ENCODE data around the gene GLI2. TPM values are rescaled to one million over a fixed set of nuclear protein-coding genes. Genes with fewer than 3 reads are reported as not detected.
A peak's percentile ranks its signal among the peaks of the same experiment; 100 is the strongest.

The GLI2 gene
- total and polyA plus RNA-seq, 2 of the 8 experiments (the other 6 are each of a cell fraction or from before 2014, with no cell fraction given): 18.4 to 46.9 TPM

DNA sequence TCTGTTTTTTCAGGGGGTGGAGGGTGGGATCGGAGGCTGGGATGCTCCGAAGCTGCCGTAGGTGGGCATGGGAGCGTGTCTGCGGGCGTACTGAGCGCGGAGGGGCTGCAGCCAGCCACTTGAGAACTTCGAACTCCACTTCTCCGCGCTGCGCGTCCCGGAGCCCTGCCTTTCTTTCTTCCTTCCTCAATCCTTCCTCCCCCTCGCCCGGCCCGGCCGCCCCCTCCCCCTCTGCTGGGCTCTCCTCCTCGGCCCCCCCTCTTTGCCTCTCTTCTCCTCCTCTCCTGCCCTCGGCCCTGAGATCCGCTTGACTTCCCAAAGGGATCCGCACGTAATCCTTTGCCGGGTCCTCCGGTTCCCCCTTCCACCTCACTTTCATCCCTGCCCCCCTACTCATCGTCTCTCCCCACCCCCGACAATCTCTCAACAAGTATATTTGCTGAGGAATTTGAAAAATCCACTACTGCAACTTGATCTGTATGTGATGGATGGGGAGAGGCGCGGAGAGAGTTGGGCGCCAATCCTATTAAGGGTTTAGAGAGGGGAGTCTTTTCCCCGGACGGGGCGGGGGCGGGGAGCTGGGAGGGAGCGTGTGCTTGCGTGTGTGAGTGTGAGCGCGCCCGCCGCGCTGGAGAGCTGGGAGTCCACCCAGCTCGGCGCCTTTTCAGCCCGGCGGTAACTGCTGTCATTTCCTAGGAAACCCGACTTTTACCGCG lies 1.1 kb downstream of the GLI2 start (continued):
- TF ChIP-seq, protein P1, sequence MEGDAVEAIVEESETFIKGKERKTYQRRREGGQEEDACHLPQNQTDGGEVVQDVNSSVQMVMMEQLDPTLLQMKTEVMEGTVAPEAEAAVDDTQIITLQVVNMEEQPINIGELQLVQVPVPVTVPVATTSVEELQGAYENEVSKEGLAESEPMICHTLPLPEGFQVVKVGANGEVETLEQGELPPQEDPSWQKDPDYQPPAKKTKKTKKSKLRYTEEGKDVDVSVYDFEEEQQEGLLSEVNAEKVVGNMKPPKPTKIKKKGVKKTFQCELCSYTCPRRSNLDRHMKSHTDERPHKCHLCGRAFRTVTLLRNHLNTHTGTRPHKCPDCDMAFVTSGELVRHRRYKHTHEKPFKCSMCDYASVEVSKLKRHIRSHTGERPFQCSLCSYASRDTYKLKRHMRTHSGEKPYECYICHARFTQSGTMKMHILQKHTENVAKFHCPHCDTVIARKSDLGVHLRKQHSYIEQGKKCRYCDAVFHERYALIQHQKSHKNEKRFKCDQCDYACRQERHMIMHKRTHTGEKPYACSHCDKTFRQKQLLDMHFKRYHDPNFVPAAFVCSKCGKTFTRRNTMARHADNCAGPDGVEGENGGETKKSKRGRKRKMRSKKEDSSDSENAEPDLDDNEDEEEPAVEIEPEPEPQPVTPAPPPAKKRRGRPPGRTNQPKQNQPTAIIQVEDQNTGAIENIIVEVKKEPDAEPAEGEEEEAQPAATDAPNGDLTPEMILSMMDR (IDR thresholded peaks at IDR 0.05; ENCODE audit: control extremely low read depth in 1 of 3, insufficient read depth in 1 of 3, low read depth in 1 of 3, low read length in 3 of 3): no peak
- TF ChIP-seq TBP (IDR thresholded peaks at IDR 0.05; ENCODE audit: low read depth, low read length) (no peak; the same call in 1 of the 2 replicates), CBX5 (IDR thresholded peaks at IDR 0.05; ENCODE audit: low read depth, low read length) (no peak), PHF8 (conservative IDR thresholded peaks at IDR 0.05; ENCODE audit: low read depth, low read length) (no peak), KDM4A (IDR thresholded peaks at IDR 0.05; ENCODE audit: low read depth, low read length, severe bottlenecking) (peak; percentile 51), TAF7 (optimal IDR thresholded peaks at IDR 0.05; ENCODE audit: borderline replicate concordance, low read depth, low read length) (peak; percentile 43), BCL11A (IDR thresholded peaks at IDR 0.05; ENCODE audit: low read depth in 2 of 2, low read length in 2 of 2) (no peak), KDM1A (IDR thresholded peaks at IDR 0.05; ENCODE audit: borderline replicate concordance, low read length) (peak; percentile 23; the same call in 1 of the 2 replicates), SIRT6 (IDR thresholded peaks at IDR 0.05; ENCODE audit: low read length) (no peak), ASH2L (IDR thresholded peaks at IDR 0.05; ENCODE audit: low read length) (no peak)

Measured in H1 (cell line).